Raji (cell line): ENCODE results near the gene REC114.

Experiments used
- POLR2A ChIP-seq: IDR thresholded peaks from 2 replicates; pipeline ENCODE4 v1.6.1; 2011; ENCODE audit warnings: low read depth, low read length, control low read depth; ENCODE audit not compliant: insufficient read depth

Gene REC114

GRCh38 chr15:73605759-73606436 lies 162.9 kb downstream of the REC114 start:
- TF ChIP-seq POLR2A = no peak

- no peak for TF ChIP-seq POLR2A
Observed at GRCh38 chr15:73607405-73607804, 164.4 kb downstream of the REC114 start.

- TF ChIP-seq POLR2A = no peak
Observed at GRCh38 chr15:73607843-73608242, 164.9 kb downstream of the REC114 start.

GRCh38 chr15:73608475-73608874 lies 165.5 kb downstream of the REC114 start:
- no peak for TF ChIP-seq POLR2A

- TF ChIP-seq POLR2A = no peak
Observed at GRCh38 chr15:73608941-73609340, 166.0 kb downstream of the REC114 start.
